Ovary (tissue), 9 donors: ENCODE data around the gene EFNA5. TPM values are rescaled to one million over a fixed set of nuclear protein-coding genes. Genes with fewer than 3 reads are reported as not detected.

Experiments
- DNase-seq, 5 donors: peaks; one replicate each; pipeline ENCODE4 v3.0.0-alpha.2; 2019 to 2020
- H3K27ac ChIP-seq, 2 donors: fragments of 200-600 bp; one replicate each; pipeline versions ENCODE4 v1.5.1 to v1.8.0; 2019 to 2022
- H3K27me3 ChIP-seq: fragments of 200-600 bp; one replicate; pipeline ENCODE4 v1.8.0; 2022
- H3K36me3 ChIP-seq: fragments of 200-600 bp; sonication (generic); one replicate; pipeline ENCODE4 v1.5.1; 2019
- H3K4me1 ChIP-seq: one replicate; pipeline ENCODE4 v1.8.1; 2013; ENCODE audit warnings: mild to moderate bottlenecking, moderate library complexity; ENCODE audit not compliant: insufficient read depth
- H3K4me3 ChIP-seq: fragments of 200-600 bp; sonication (generic); one replicate; pipeline ENCODE4 v1.5.1; 2017
- H3K9me3 ChIP-seq, 2 donors: fragments of 200-600 bp in 1 of 2; sonication (generic) in 1 of 2; one replicate each; pipeline versions ENCODE4 v1.5.1 to v1.8.1; 2013 to 2019; ENCODE audit warnings: mild to moderate bottlenecking in 1 of 2, moderate library complexity in 1 of 2
- EP300 ChIP-seq: sonication (generic); formaldehyde crosslinking; IDR thresholded peaks from one replicate; pipeline ENCODE4 v1.6.1; 2017; ENCODE audit warnings: antibody characterized with exemption
- POLR2A ChIP-seq: fragments of 450-650 bp; IDR thresholded peaks from one replicate; pipeline ENCODE4 v1.6.1; 2017; ENCODE audit warnings: antibody characterized with exemption, mild to moderate bottlenecking, moderate library complexity
- WGBS, 3 donors: extraction: QIAGEN DNeasy Blood & Tissue Kit in 1 of 3; methylation state at CpG; one replicate each; pipeline versions ENCODE4 v1.1.5 to v1.1.7; 2013 to 2017; 5-methylcytosine and 5-hydroxymethylcytosine counted together
- intact Hi-C, 4 donors: fragments of 100-400 bp; cut with DNase I; formaldehyde crosslinking; loops; one replicate each; pipeline versions ENCODE4 v1.11.0 to v1.15.1; 2022 to 2023
- polyA plus RNA-seq, 2 donors: library from polyadenylated mRNA; stranded (reverse); fragments of 200-250 nt in 1 of 2; fragments of 350-450 nt in 1 of 2; fragmentation: Illumina TruSeq in 1 of 2; extraction: RNeasy Lipid Tissue Mini Kit (QIAGEN cat#74804) in 1 of 2; gene quantifications; one replicate each; pipeline ENCODE4 v1.2.3, GENCODE V29; 2013 to 2014
- total RNA-seq, 7 donors: library from RNA; depleted of rRNA in 2 of 7; stranded (reverse); fragments of >200 nt in 2 of 7; fragmentation: NEBNext Ultra II Directional in 3 of 7; extraction: Animal tissue kit (Norgen Biotek cat#: 25700) in 3 of 7; gene quantifications; one replicate each; pipeline versions ENCODE4 v1.1.0 to v1.2.4, GENCODE V29; 2016 to 2023
- TF ChIP-seq, protein P1 (sequence below), 3 donors: fragments of 450-650 bp in 2 of 3; fragments of 200-600 bp in 1 of 3; IDR thresholded peaks; one replicate each; pipeline versions ENCODE4 v1.5.1 to v1.8.0; 2016 to 2022; ENCODE audit warnings: antibody characterized with exemption in 3 of 3, mild to moderate bottlenecking in 1 of 3
- donor health status: DM: no; HTN: no; CAD: no; lungs with moderate emphysema.
- donor health status: DM: no; HTN: no; CAD: no.
- donor health status: Bipolar disorder and iron deficiency.
- donor health status: DM: yes; HTN: yes; CAD: no.
- donor health status: DM: no; HTN: no; CAD: no.
- donor health status: DM: yes; HTN: yes; CAD: no.

Gene EFNA5
- total and polyA plus RNA-seq, 9 donors: 1.5 to 20.6 (median 7.7) TPM

DNA sequence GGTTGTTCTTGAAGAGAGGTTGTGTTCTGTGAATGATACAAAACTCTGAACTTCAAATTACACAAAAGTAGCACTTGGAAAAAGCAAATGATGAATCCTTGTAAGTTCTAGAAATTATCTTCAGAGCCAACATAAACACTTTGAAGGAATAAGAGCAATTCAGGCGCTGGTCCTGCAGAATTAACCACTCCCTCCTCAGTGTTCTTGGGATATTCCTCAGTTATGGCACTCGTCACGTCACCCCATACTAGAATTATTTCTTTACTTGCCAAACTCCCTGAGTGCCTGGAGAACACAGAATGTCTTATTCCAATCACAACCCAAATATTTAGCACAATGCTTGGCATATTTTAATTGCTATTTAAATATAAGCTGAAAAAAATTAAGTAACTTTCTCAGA, 126.3 kb downstream of the EFNA5 start:
- 67 to 70% (median 68%) methylated on average over 3 of the region's 3 CpGs for WGBS, 3 donors
- Histone ChIP-seq H3K4me1 (peaks cover 7% of the 10 kb centered on the region), H3K9me3 (no peaks in the 10 kb centered on the region), H3K27ac (no peak overlapping the region), H3K36me3 (no peaks in the 10 kb centered on the region), H3K27me3 (no peaks in the 10 kb centered on the region), H3K4me3 (no peak overlapping the region)
- no peak for DNase-seq
- intact Hi-C loops: no loop called here
- TF ChIP-seq POLR2A (no peak), EP300 (no peak)
- TF ChIP-seq, protein P1, sequence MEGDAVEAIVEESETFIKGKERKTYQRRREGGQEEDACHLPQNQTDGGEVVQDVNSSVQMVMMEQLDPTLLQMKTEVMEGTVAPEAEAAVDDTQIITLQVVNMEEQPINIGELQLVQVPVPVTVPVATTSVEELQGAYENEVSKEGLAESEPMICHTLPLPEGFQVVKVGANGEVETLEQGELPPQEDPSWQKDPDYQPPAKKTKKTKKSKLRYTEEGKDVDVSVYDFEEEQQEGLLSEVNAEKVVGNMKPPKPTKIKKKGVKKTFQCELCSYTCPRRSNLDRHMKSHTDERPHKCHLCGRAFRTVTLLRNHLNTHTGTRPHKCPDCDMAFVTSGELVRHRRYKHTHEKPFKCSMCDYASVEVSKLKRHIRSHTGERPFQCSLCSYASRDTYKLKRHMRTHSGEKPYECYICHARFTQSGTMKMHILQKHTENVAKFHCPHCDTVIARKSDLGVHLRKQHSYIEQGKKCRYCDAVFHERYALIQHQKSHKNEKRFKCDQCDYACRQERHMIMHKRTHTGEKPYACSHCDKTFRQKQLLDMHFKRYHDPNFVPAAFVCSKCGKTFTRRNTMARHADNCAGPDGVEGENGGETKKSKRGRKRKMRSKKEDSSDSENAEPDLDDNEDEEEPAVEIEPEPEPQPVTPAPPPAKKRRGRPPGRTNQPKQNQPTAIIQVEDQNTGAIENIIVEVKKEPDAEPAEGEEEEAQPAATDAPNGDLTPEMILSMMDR (IDR thresholded peaks at IDR 0.05): no peak

DNA sequence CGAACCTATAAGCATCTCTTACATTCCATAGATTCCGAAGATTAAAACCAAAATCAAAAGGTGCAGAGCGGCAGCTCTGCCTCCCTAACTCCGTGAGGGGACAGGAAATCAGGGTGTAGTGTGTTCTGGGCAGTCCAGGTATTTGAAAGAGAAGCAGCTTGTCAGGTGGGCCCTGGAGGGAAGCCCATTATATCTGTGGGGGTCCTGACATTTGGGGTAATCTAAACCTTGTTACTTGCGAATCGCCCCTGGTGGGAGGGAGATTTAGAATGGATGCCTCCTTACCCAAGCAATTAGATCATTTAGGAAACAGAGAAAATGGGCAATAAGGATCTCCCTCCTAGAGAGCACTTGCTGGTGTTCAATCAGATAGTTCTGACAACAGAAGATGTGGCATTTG, 126.9 kb downstream of the EFNA5 start:
- no peak for DNase-seq
- Histone ChIP-seq H3K9me3 (no peaks in the 10 kb centered on the region), H3K27ac (no peak overlapping the region), H3K36me3 (no peaks in the 10 kb centered on the region), H3K27me3 (no peaks in the 10 kb centered on the region), H3K4me1 (peaks cover 7% of the 10 kb centered on the region), H3K4me3 (no peak overlapping the region)
- 82 to 93% (median 85%) methylated on average over 6 of the region's 6 CpGs for WGBS, 3 donors
- TF ChIP-seq EP300 (no peak), POLR2A (no peak)
- TF ChIP-seq, protein P1 (IDR thresholded peaks at IDR 0.05): no peak
- intact Hi-C loops: no loop called here

DNA sequence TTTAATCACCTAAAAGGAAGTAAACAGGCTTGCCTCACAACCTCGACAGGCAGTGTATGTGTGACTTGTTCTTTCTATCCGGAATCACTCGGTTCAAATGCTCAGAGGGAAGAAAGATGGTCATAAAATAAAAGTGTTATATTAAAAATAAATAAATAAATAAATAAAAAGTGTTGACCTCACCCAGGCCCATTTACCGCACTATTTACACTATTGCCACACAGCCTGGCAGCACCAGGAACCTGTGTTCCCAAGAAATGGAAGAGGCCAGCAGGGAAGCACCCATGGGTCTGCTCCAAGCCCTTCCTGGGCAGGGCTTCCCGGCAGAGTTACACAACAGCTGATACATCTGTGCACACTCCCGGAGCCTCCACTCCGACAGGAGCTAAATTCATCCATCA, 127.9 kb downstream of the EFNA5 start:
- Histone ChIP-seq H3K27ac (peak overlapping the region in 1 of 2 donors; percentile 25), H3K4me3 (no peak overlapping the region)

DNA sequence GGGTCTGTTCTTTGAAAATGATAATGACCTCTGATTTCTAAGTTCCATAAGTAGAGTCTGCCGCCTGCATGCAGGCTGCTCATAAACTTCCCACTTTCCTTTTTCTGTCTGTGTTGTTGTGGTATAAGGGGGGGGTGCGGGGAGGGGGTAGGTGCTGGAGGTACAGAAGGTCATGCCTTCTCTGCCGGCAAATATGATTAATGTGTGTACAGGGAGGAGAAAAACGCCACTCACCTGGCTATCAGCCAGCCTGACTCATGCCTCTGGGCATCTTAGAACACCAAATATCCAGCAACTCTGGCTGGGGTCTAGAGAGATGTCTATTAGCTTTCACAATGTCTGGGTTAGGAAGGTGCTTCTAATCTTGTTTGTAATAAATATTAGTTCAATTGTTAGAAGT, 128.3 kb downstream of the EFNA5 start:
- WGBS, 3 donors: 12 to 27% (median 21%) methylated on average over 4 of the region's 4 CpGs
- Histone ChIP-seq H3K27me3 (no peaks in the 10 kb centered on the region), H3K4me1 (peaks cover 7% of the 10 kb centered on the region), H3K9me3 (no peaks in the 10 kb centered on the region), H3K36me3 (no peaks in the 10 kb centered on the region), H3K27ac (peak overlapping the region in 1 of 2 donors; percentile 25), H3K4me3 (no peak overlapping the region)
- no peak for TF ChIP-seq EP300
- TF ChIP-seq, protein P1 (IDR thresholded peaks at IDR 0.05): no peak
- intact Hi-C loops: no loop called here
- peak; percentile 65 to 81 (median 69) for DNase-seq

More for the DNA sequence above, 127.9 kb downstream of the EFNA5 start:
- DNase-seq: peak; percentile 56 to 81 (median 61)
- Histone ChIP-seq H3K9me3 (no peaks in the 10 kb centered on the region), H3K4me1 (peaks cover 7% of the 10 kb centered on the region), H3K27me3 (no peaks in the 10 kb centered on the region), H3K36me3 (no peaks in the 10 kb centered on the region)
- TF ChIP-seq, protein P1 (IDR thresholded peaks at IDR 0.05): no peak
- no peak for TF ChIP-seq EP300
- TF ChIP-seq POLR2A: no peak
- 25 to 38% (median 26%) methylated on average over 7 of the region's 7 CpGs for WGBS, 3 donors
- intact Hi-C loops: no loop called here
